ENCODE results near the gene ARMC5. TPM values are rescaled to one million over a fixed set of nuclear protein-coding genes. Genes with fewer than 3 reads are reported as not detected.

ARMC5 gene
- total RNA-seq, 4 donors from 2014 or later, result 2.5 to 7.7 (median 4.4) TPM

DNA sequence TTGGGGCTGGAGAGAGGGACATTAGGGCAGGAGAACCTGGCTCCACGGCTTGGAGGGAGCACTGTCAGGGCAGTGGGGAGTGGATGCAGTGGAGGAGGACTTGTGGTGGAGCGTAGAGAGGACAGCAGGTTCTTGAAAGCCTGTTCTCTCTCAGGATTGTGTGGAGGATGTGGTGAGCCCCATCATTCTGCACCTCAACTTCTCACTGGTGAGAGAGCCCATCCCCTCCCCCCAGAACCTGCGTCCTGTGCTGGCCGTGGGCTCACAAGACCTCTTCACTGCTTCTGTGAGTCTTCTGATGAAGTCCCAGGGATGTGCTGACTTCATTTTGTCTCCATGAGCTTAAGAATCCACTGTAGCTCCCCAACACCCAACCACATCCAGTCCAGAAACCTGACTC, 44.6 kb upstream of the ARMC5 start:
- TF ChIP-seq, protein P1, sequence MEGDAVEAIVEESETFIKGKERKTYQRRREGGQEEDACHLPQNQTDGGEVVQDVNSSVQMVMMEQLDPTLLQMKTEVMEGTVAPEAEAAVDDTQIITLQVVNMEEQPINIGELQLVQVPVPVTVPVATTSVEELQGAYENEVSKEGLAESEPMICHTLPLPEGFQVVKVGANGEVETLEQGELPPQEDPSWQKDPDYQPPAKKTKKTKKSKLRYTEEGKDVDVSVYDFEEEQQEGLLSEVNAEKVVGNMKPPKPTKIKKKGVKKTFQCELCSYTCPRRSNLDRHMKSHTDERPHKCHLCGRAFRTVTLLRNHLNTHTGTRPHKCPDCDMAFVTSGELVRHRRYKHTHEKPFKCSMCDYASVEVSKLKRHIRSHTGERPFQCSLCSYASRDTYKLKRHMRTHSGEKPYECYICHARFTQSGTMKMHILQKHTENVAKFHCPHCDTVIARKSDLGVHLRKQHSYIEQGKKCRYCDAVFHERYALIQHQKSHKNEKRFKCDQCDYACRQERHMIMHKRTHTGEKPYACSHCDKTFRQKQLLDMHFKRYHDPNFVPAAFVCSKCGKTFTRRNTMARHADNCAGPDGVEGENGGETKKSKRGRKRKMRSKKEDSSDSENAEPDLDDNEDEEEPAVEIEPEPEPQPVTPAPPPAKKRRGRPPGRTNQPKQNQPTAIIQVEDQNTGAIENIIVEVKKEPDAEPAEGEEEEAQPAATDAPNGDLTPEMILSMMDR (IDR thresholded peaks at IDR 0.05; ENCODE audit: low read depth), result no peak

DNA sequence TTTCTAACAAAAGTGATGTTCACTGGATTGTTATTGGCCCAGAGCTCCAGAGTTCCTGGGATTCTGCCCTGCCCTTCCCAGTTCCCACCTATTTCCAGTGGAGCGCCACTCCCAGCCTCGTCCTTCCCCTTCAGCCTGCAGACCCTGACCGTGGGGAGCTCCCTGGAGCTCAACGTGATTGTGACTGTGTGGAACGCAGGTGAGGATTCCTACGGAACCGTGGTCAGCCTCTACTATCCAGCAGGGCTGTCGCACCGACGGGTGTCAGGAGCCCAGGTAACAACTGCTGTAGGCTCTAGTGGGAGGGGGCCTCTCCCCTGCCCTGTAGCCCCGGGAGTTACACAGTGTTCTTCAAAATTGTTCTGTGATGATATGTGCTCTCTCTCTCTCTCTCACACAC, 42.9 kb upstream of the ARMC5 start:
- TF ChIP-seq, protein P1 (IDR thresholded peaks at IDR 0.05; ENCODE audit: low read depth), result no peak

DNA sequence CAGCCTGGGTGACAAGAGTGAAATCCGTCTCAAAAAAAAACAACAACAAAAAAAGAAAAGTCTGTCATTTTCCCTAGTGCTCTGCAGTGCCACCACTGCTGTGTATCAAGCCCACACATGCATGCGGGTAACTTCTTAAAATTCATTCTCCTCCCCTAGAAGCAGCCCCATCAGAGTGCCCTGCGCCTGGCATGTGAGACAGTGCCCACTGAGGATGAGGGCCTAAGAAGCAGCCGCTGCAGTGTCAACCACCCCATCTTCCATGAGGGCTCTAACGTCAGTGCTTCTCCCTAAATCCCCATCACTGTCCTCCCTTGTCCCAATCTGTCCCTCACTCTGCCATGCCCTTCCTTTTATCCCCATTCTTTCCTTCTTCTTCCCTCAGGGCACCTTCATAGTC, 41.4 kb upstream of the ARMC5 start:
- TF ChIP-seq, protein P1 (IDR thresholded peaks at IDR 0.05; ENCODE audit: low read depth), result no peak

DNA sequence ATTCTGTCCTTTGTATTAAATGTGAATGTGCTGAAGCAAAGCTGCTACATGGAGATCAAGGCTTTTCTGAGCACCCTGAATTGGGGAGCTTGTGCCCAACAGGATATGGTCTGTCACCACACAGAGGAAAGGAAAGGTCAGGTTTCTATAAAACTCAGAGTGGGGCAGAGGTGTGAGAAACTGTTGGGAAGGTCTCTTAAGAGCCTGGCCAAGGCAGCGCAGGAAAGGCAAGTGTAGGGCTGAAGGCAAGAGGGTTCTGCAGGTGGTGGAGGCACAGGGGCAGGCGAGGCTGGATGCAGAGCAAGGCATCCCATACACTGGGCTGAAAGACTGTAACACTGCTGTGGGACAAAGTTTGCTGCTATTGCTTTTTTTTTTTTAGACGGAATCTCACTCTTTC, 39.3 kb upstream of the ARMC5 start:
- TF ChIP-seq, protein P1 (IDR thresholded peaks at IDR 0.05; ENCODE audit: low read depth), result no peak

DNA sequence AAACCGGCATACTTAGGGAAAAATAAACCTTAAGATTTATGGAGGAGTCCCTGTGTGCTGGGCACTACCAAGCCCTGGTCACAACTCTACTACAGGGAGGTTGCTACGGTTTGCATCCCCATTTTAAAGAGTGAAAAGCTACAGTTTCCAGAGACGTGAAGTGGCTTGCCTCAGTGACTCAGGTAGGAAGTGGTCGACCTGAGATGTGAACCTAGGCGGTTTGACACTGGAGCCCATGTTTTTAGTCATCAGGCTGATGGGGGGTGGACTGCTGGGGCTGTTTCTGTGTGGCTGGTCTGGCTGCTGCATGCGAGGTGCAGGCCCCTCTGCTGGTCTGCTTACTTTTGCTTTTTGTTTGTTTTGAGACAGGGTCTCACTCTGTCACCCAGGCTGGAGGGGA, 37.7 kb upstream of the ARMC5 start:
- TF ChIP-seq, protein P1 (IDR thresholded peaks at IDR 0.05; ENCODE audit: low read depth), result no peak

DNA sequence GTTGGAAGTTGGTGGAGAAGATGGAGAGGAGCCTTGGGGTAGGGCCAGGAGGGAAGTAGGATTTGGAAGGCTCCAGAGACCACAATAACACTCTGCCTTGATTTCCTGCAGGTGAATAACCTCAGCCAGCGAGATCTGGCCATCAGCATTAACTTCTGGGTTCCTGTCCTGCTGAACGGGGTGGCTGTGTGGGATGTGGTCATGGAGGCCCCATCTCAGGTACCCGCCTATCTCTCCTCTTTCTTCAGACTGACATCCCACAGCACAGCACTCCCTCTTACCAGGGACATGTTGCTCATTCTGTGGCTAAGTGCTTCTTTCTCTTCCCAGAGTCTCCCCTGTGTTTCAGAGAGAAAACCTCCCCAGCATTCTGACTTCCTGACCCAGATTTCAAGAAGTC, 36.1 kb upstream of the ARMC5 start:
- TF ChIP-seq, protein P1 (IDR thresholded peaks at IDR 0.05; ENCODE audit: low read depth), result no peak

DNA sequence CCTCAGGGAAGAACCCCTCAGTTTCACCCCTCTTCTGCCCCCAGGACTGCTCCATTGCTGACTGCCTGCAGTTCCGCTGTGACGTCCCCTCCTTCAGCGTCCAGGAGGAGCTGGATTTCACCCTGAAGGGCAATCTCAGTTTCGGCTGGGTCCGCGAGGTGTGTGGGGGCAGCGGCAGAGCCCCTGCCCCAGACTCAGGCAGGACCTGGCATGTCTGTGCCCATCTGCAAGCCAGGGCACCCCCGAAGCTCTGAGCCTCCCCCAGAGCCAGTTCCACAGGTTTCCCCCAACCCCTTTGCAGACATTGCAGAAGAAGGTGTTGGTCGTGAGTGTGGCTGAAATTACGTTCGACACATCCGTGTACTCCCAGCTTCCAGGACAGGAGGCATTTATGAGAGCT, 35.5 kb upstream of the ARMC5 start:
- TF ChIP-seq, protein P1 (IDR thresholded peaks at IDR 0.05; ENCODE audit: low read depth), result no peak
